ENCODE results near the gene KRT6A.

KRT6A gene

GRCh38 chr12:52493172-52493571, at the start of gene KRT6A:
Gene KRT6A, minus strand, starts transcription at chr12:52493257. Its CDS starts 69 bp downstream, at chr12:52493188.
- DNase-seq (ENCODE audit: low read depth) = no peak

GRCh38 chr12:52542157-52542556, 49.1 kb upstream of the KRT6A start:
- DNase-seq (ENCODE audit: low read depth) = no peak

GRCh38 chr12:52541709-52542108, 48.7 kb upstream of the KRT6A start:
- no peak for DNase-seq (ENCODE audit: low read depth)

GRCh38 chr12:52540531-52540930, 47.5 kb upstream of the KRT6A start:
- DNase-seq (ENCODE audit: low read depth) = no peak

- DNase-seq (ENCODE audit: low read depth) = no peak
Measured at GRCh38 chr12:52539821-52540173, 46.7 kb upstream of the KRT6A start.

GRCh38 chr12:52539083-52539820, 46.2 kb upstream of the KRT6A start:
- DNase-seq (ENCODE audit: low read depth) = no peak

- DNase-seq (ENCODE audit: low read depth) = no peak
Measured at GRCh38 chr12:52537101-52537500, 44.0 kb upstream of the KRT6A start.

GRCh38 chr12:52535574-52535973, 42.5 kb upstream of the KRT6A start:
- no peak for DNase-seq (ENCODE audit: low read depth)

GRCh38 chr12:52534482-52534881, 41.4 kb upstream of the KRT6A start:
- no peak for DNase-seq (ENCODE audit: low read depth)

- DNase-seq (ENCODE audit: low read depth) = no peak
Measured at GRCh38 chr12:52533686-52534470, 40.8 kb upstream of the KRT6A start.

- DNase-seq (ENCODE audit: low read depth) = no peak
Measured at GRCh38 chr12:52532636-52533035, 39.6 kb upstream of the KRT6A start.

- DNase-seq (ENCODE audit: low read depth) = no peak
Measured at GRCh38 chr12:52531566-52532300, 38.7 kb upstream of the KRT6A start.

GRCh38 chr12:52530905-52531304, 37.8 kb upstream of the KRT6A start:
- no peak for DNase-seq (ENCODE audit: low read depth)

GRCh38 chr12:52530366-52530765, 37.3 kb upstream of the KRT6A start:
- no peak for DNase-seq (ENCODE audit: low read depth)

- DNase-seq (ENCODE audit: low read depth) = no peak
Measured at GRCh38 chr12:52529846-52530245, 36.8 kb upstream of the KRT6A start.

GRCh38 chr12:52529417-52529816, 36.4 kb upstream of the KRT6A start:
- DNase-seq (ENCODE audit: low read depth) = no peak

GRCh38 chr12:52528641-52529143, 35.6 kb upstream of the KRT6A start:
- DNase-seq (ENCODE audit: low read depth) = no peak

- no peak for DNase-seq (ENCODE audit: low read depth)
Measured at GRCh38 chr12:52527121-52527800, 34.2 kb upstream of the KRT6A start.

- no peak for DNase-seq (ENCODE audit: low read depth)
Measured at GRCh38 chr12:52526511-52526951, 33.5 kb upstream of the KRT6A start.

- no peak for DNase-seq (ENCODE audit: low read depth)
Measured at GRCh38 chr12:52525661-52526499, 32.8 kb upstream of the KRT6A start.
